HG02759 (cell line): ENCODE data around the gene TPI1.

Experiments
- ATAC-seq: cut with Tn5 transposase; IDR thresholded peaks from one replicate; pipeline ENCODE4 v1.9.1; 2021; ENCODE audit warnings: mild to moderate bottlenecking, moderate library complexity; ENCODE audit not compliant: unreplicated experiment

Gene TPI1

DNA sequence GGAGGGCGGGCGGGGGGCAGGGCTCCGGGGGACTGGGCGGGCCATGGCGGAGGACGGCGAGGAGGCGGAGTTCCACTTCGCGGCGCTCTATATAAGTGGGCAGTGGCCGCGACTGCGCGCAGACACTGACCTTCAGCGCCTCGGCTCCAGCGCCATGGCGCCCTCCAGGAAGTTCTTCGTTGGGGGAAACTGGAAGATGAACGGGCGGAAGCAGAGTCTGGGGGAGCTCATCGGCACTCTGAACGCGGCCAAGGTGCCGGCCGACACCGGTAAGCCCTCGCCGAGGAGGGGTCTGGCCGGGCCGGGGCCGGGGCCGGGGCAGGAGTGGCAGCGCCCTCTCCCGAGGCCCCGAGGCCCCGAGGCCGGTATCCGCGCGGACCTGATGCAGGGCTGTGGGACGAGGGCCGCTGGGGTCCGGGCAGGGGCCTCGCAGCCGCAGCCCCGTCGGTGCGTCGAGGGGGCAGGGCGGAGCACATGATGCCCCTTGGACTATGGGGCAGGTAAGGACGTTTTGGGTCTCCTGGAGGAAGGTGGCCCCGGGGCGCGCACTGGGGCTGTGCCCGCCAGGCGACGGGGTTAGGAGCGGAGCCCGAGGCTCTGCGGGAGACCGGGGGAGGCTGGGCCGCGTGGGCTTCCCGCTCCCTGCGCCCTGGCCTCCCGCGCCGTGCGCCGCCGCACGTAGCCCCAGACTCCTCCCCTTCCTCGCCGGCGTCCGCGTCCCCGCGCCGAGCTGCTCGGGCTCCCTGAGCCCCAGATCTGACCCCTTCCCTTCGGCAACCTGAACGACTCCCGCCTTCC lies at the start of gene TPI1:
Gene TPI1, plus strand, starts transcription at position 119 of the 798 bp plus-strand sequence. Its CDS starts 36 bp downstream, at position 155.
- peak; percentile 65 for ATAC-seq

DNA sequence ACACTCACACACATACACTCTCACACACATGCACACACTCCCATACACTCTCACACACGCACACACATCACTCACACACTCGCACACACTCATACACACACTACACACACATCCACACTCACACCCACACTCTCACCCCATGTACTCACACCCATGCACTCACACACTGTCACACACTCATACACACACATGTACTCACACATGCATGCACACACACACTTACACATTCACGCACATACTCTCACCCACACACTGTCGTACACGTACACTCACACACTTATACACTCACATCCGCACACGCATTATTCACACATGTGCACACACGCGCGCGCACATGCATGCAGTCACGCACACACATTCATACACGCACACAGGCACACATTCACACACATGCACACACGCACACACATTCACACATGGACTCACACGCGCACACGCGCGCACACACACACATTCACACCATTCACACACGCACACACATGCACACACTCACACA lies 49.6 kb upstream of the TPI1 start:
- ATAC-seq = no peak

DNA sequence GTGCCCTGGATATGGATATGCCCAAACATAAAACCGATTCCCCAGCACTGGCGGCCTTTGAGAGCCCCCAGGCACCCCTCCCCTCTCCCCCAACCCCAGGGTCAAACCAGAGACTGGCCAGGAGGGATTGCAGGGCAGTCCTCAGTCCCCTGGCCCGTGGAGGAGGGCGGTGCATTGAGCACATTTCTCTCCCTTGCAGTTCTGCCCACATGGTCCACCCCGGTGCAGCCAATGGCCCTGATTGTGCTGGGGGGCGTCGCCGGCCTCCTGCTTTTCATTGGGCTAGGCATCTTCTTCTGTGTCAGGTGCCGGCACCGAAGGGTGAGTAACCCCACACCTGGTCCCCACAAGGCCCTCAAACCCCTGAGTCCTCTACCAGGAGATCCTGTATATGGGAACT lies 49.1 kb upstream of the TPI1 start:
- ATAC-seq = no peak

DNA sequence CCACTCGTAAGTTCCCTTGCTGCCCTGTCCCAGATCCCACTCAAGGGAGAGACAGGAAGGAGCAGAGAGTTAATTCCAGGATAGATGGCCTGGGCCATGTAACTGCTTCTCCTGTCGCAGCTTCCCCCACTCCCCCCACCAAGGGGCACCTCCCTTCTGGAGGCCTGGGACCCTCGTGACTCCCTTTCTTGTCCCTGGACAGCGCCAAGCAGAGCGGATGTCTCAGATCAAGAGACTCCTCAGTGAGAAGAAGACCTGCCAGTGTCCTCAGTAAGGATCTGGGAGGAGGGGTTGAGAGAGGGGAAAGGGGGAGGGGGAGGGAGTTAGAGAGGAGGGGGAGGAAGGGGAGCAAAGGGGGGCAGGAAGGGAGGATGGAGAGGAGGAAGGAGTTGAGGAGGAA lies 48.7 kb upstream of the TPI1 start:
- ATAC-seq = no peak

DNA sequence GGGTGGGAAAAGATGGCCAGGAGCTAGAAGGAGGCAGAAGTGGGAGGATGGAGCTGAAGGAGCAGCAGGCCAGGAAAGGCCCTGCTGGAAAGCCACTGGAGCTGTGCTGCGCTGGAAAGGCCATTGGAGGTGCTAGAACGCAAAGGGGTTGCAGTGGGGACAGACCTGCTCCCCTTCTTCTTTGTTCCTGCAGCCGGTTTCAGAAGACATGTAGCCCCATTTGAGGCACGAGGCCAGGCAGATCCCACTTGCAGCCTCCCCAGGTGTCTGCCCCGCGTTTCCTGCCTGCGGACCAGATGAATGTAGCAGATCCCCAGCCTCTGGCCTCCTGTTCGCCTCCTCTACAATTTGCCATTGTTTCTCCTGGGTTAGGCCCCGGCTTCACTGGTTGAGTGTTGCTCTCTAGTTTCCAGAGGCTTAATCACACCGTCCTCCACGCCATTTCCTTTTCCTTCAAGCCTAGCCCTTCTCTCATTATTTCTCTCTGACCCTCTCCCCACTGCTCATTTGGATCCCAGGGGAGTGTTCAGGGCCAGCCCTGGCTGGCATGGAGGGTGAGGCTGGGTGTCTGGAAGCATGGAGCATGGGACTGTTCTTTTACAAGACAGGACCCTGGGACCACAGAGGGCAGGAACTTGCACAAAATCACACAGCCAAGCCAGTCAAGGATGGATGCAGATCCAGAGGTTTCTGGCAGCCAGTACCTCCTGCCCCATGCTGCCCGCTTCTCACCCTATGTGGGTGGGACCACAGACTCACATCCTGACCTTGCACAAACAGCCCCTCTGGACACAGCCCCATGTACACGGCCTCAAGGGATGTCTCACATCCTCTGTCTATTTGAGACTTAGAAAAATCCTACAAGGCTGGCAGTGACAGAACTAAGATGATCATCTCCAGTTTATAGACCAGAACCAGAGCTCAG lies 48.0 kb upstream of the TPI1 start:
- no peak for ATAC-seq

DNA sequence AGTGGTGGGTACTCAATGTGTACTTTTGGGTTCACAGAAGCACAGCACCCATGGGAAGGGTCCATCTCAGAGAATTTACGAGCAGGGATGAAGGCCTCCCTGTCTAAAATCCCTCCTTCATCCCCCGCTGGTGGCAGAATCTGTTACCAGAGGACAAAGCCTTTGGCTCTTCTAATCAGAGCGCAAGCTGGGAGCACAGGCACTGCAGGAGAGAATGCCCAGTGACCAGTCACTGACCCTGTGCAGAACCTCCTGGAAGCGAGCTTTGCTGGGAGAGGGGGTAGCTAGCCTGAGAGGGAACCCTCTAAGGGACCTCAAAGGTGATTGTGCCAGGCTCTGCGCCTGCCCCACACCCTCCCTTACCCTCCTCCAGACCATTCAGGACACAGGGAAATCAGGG lies 47.2 kb upstream of the TPI1 start:
- ATAC-seq = no peak

DNA sequence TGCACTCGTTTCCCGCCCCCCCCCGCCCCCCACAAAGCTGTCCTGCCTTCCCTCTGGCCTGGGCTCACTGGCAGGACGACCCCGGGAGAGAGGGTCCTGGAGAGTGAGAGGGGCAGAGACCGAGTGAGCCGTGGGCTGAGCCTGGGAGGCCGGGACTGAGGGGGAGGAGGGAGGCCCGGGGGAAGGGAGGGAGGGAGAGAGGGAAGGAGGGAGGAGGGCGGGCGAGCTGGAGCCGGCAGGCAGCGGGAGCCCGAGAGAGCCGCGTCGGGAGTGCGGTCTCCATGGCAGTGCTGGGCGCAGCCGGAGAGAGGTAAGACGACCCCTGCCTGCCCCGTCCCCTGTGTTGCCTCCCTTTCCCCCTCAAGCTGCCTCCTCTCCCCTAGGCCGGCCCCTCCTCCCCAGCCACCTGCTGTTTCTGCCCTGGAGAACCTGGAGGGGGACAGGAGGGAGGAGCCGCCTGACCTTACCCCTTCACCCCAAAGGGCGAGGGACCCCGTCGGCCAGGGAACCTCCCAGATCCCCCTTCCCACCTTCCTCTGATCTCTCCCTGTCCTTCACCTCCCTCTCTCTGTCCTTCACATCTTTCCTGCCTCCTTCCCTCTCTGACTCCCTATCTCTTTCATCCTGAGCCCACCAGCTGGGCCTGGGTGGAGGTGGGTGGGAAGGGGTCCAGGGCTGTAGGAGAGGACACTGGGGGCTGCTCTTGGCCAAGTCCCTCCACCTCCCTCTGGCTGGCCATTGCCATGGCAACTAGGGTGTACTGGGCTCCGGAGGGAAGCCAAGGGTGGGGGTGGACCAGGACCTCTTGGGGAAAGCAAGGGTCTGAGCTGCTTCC lies 45.5 kb upstream of the TPI1 start, which contains the start of gene GPR162:
Gene GPR162, plus strand, starts transcription at position 231 of the 835 bp plus-strand sequence. CDS start 2,078 bp downstream, outside the sequence.
- no peak for ATAC-seq

DNA sequence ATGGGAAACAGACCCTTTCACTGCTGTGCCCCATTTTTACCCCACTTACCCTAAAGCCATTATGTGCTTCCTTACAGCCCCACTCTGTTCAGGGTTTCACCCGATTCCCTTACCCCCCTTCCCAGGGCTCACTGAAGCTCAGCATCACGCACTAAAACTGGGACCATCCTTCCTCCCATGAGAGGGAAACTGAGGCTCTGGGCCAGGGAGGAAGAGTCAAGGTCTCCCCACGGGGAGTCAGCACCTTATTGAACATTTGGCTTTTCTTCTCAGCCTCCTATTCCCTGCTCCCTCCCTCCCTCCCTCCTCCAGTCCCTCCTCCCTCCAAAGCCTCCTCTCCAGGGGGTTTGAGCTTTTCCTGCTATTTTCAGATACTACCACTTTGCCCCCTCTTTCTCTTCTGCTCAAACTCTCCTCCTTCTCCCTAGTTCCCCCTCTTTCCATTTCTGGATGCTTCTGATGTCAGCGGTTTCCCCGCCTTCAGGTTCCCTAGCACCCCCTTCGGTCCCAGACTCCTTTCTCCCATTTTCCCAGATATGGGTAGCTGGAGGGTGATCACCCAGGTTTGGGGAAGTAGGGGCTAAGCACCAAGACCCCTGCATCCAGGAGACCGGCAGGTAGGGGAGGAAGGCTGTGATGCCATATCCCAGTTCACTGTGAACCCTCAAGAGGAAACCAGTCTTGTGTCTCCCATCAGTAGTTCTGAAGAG lies 44.8 kb upstream of the TPI1 start:
- ATAC-seq = no peak

DNA sequence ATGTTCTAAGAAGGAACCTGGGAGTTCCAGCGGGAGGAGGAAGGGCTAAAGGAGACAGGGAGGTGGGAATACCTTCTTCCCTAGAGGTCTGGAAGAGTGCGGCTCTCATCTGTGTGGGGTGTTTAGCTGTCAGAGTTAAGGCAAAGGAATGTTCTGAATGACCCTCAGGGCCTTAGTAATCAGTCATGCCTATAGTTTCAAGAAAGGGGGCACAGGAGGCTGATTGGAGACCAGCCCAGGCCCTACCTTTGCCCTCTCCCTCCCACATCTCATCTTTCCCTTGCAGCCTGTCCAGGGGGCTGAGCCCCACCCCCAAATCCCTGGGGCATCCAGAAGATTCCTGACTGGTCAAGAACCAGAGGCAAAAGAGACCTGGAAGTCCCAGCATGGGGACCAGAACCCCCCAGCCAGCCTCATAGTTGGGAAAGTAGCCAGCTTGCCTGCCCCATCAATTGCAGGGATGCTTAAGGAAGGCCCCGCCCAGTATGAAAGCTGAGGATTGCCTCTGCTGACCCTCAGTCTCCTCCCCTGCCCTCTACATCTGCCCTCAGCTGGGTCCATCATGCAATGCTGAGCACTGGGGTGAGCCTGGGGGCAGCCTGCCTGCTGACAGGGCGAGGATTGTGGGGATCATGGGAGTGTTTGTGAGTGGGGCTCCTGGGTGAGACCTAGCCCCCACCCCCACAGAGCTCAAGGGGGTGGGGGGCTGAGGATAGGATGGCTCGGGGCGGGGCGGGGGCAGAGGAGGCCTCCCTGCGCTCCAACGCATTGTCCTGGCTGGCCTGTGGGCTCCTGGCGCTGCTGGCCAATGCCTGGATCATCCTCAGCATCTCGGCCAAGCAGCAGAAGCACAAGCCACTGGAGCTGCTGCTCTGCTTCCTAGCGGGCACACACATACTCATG lies 43.9 kb upstream of the TPI1 start:
- no peak for ATAC-seq

DNA sequence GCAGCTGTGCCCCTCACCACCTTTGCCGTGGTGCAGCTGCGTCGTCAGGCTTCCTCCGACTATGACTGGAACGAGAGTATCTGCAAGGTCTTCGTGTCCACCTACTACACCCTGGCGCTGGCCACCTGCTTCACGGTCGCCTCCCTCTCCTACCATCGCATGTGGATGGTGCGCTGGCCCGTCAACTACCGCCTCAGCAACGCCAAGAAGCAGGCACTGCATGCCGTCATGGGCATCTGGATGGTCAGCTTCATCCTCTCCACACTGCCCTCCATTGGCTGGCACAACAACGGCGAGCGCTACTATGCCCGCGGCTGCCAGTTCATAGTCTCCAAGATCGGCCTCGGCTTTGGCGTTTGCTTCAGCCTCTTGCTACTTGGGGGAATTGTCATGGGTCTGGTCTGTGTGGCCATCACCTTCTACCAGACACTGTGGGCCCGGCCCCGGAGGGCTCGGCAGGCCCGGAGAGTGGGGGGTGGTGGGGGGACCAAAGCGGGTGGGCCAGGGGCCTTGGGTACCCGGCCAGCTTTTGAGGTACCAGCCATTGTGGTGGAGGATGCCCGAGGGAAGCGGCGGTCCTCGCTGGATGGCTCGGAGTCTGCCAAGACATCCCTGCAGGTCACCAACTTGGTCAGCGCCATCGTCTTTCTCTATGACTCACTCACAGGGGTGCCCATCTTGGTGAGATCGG lies 43.1 kb upstream of the TPI1 start:
- no peak for ATAC-seq

DNA sequence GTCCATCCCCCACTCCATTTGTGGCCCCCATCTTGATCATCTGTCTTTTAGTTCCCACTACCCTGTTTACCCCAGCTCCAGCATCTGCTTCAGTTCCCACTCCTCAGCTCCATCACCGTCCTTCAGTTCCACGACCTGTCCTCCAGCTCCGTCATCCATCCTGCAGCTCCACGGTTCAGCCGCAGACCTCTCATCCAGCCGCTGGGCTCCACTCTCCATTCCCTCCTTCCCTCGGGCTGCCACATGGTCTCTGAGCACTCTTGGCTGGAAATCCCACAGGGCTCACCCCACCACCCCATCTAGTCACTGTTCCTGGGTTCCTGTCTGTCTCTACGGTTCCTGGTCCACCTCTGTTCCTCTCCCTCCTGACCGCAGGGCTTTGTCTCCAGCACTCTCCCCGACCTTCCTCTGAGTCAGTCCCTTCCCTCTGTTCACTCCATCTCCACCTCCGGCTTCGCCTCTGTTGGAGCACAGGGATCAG lies 42.4 kb upstream of the TPI1 start:
- ATAC-seq = no peak

DNA sequence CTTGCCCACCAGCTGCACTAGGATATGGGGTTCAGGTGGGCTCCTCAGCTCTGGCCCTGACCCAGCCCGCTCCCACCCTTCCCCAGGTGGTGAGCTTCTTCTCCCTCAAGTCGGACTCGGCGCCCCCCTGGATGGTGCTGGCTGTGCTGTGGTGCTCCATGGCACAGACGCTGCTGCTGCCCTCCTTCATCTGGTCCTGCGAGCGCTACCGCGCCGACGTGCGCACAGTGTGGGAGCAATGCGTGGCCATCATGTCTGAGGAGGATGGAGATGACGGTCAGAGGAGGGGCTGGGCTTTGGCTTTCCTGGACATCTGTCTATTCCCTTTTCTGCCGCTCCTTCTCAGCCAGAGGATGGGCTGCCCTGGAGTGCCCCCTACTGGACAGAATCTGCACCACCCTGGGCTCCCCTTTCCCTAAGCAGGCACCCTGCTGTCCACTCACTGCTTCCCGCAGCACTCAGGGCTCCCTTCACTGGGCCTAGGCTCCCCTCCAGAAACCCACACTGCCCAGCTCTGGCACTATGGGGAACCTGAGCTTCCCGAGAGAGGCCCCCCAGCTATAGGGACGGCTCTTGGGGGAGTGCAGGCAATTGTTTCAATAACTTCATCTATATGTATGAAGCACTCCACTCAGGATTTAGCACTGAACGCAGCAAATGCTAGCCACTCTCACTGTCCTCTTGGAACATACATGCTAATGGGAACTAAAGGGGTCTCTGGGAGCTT lies 41.8 kb upstream of the TPI1 start:
- ATAC-seq = peak; percentile 42

DNA sequence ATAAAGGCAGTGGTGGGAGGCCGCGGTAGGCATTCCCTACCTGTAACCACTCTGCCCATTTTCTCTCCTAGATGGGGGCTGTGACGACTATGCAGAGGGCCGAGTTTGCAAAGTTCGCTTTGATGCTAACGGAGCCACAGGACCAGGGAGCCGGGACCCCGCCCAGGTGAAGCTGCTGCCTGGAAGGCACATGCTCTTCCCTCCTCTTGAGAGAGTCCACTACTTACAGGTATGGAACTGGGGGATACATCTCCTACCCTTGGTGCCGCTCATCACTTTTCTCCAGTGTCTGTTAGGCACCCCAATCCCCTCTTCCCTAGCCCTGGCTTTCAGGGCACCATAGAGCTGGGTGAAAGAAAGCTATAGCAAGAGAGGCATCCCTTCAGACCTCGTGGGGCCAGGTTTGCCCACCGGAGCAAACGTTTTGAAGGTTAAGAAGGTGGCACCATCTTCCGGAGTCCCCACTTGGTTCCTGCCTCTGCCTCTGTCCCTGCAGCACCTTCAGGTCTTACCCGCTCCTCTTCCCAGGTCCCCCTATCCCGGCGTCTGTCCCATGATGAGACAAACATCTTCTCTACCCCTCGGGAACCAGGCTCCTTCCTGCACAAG lies 41.1 kb upstream of the TPI1 start:
- ATAC-seq = no peak

DNA sequence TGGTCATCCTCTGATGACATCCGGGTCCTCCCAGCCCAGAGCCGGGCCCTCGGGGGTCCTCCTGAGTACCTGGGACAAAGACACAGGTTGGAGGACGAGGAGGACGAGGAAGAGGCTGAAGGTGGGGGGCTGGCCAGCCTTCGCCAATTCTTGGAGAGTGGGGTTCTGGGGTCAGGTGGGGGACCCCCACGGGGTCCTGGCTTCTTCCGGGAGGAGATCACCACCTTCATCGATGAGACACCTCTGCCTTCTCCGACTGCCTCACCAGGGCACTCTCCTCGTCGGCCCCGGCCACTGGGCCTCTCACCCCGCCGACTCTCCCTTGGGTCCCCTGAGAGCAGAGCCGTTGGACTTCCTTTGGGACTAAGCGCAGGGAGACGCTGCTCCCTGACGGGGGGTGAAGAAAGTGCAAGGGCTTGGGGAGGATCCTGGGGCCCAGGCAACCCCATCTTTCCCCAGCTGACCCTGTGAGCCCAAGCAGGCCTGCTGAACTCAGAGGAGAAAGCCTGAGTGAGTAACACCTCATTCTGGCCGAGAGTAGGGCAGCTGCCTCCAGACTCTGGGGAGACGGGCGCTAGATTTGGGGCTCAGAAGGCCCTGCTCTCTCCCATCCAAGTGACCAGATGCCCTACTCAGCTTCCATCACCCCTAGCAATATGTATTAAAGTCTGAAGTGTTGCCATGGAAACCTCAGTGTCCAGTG lies 40.4 kb upstream of the TPI1 start:
- ATAC-seq = no peak

DNA sequence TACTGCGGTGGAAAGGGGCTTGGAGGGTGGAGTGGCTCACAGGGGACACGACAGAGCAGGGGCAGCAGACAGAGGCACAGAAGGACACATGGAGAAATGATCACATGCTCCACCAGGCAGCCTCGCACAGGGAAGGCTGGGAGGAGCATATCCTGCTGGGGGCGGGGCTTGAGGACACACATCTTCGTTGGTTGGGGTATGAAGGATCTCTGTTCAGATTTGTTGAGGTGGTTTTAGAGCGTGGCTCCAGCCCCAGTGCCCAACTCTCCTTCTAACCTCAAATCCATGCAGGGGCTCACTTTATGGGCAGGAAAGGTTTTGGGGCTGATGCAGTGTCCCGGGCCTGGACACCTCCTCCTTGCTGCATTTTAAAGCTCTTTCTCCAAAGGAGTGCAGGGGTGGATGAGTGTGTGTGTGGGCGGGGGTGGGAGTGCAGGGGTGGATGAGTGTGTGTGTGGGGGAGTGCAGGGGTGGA lies 39.9 kb upstream of the TPI1 start:
- ATAC-seq = no peak

DNA sequence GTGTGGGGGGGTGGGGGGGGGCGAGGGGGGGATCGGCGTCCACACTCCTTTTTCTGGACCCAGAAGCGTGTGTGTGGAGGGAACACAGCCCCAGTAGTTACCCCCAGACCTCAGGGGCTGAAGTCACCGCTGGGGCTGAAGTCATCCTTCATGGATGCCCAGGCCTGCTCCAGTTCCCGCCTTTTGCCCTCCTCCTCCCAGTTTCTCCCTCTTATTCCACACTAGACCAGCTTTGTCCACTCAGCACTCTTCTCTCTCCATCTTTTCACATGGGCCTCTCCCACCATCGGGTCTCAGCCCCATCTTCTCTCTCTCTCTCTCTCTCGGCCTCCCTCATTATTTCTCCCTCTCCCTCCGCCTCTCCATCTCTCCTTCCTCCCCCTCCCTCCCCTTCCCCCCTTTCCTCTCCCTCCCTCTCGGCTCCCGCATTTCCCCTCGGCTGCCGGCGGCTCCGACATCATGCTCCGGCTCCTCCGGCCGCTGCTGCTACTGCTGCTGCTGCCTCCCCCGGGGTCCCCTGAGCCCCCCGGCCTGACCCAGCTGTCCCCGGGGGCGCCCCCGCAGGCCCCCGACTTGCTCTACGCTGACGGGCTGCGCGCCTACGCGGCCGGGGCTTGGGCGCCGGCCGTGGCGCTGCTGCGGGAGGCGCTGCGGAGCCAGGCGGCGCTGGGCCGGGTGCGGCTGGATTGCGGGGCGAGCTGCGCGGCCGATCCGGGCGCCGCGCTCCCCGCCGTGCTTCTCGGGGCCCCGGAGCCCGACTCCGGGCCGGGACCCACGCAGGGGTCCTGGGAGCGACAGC lies 39.1 kb upstream of the TPI1 start, which contains the start of gene P3H3:
Gene P3H3, plus strand, starts transcription at position 426 of the 799 bp plus-strand sequence. Its CDS starts 34 bp downstream, at position 460.
- peak; percentile 44 for ATAC-seq
